HG03196 (cell line): Measurements from ENCODE around the gene ARMH4.
A peak's percentile ranks its signal among the peaks of the same experiment; 100 is the strongest.

Experiments used
- ATAC-seq: cut with Tn5 transposase; IDR thresholded peaks from one replicate; pipeline ENCODE4 v1.9.1; 2021; ENCODE audit not compliant: unreplicated experiment

ARMH4 gene

GRCh38 chr14:58152014-58152857, at the start of gene ARMH4:
Gene ARMH4 (minus strand): TSS chr14:58152213. CDS start chr14:58139358, 12,855 bp downstream.
- ATAC-seq = peak; percentile 92

GRCh38 chr14:58200846-58201245, 48.8 kb upstream of the ARMH4 start:
- no peak for ATAC-seq

- peak; percentile 8 for ATAC-seq
These were observed 48.4 kb upstream of the ARMH4 start for GRCh38 chr14:58200480-58200841.

GRCh38 chr14:58199726-58200479, 47.9 kb upstream of the ARMH4 start, which contains the start of gene ACTR10:
Gene ACTR10 (plus strand): TSS chr14:58200149. CDS start chr14:58200218, 69 bp downstream.
- peak; percentile 89 for ATAC-seq

GRCh38 chr14:58198086-58198485, 46.1 kb upstream of the ARMH4 start:
- ATAC-seq = no peak

GRCh38 chr14:58196198-58196597, 44.2 kb upstream of the ARMH4 start:
- no peak for ATAC-seq

- no peak for ATAC-seq
These were observed 41.5 kb upstream of the ARMH4 start for GRCh38 chr14:58193542-58193941.

GRCh38 chr14:58191763-58192601, 40.0 kb upstream of the ARMH4 start:
- ATAC-seq = no peak

- no peak for ATAC-seq
These were observed 37.2 kb upstream of the ARMH4 start for GRCh38 chr14:58189176-58189575.

- ATAC-seq = no peak
These were observed 25.1 kb upstream of the ARMH4 start for GRCh38 chr14:58177125-58177524.

GRCh38 chr14:58171090-58171489, 19.1 kb upstream of the ARMH4 start:
- peak; percentile 94 for ATAC-seq

- ATAC-seq = no peak
These were observed 15.9 kb upstream of the ARMH4 start for GRCh38 chr14:58167891-58168290.

GRCh38 chr14:58167057-58167456, 15.0 kb upstream of the ARMH4 start:
- no peak for ATAC-seq

- no peak for ATAC-seq
These were observed 14.3 kb upstream of the ARMH4 start for GRCh38 chr14:58166005-58166983.

GRCh38 chr14:58160561-58160960, 8.5 kb upstream of the ARMH4 start:
- ATAC-seq = no peak

GRCh38 chr14:58151133-58152013, 640 bp downstream of the ARMH4 start:
- peak; percentile 16 for ATAC-seq

- ATAC-seq = no peak
These were observed 1.7 kb downstream of the ARMH4 start for GRCh38 chr14:58150243-58150805.

GRCh38 chr14:58149196-58149595, 2.8 kb downstream of the ARMH4 start:
- ATAC-seq = no peak

GRCh38 chr14:58146399-58146798, 5.6 kb downstream of the ARMH4 start:
- ATAC-seq = no peak
